ENCODE data around the gene CFAP73. TPM values are rescaled to one million over a fixed set of nuclear protein-coding genes. Genes with fewer than 3 reads are reported as not detected.

CFAP73 gene
- total and polyA plus RNA-seq, 2 experiments from 2014 or later, result 0.50 to 0.59 TPM

DNA sequence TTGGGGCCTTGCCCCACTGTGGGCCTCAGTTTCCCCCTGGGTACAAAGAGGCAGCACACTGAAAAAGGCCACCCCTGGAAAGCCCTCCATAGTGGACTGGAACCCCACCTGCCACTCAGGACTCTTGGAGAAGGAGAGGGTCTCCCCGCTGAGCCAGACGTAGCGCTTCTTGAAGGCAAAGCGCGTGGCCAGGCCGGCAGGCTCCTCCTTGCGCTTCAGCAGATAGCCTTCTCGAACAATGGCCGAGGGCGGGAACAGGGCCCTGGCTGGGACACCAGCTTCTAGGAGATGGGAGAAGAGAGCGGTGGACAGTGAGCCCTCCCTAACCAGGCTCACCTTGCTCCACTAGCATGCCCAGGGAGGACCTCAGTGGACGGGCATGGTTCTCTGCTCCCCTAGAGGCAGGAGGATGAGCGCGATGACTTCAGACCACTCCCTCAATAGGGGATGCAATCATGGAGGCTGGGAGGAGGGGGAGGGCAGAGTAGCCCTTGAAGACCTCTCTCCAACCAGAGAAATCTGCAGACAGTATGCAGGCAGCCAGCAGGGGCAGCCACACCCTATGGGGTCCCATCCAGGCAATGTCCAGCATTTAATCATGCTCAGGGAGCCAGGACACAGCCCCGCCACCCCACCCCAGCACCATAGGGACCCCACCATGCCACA lies 43.8 kb upstream of the CFAP73 start (continued):
- TF ChIP-seq, protein P1, sequence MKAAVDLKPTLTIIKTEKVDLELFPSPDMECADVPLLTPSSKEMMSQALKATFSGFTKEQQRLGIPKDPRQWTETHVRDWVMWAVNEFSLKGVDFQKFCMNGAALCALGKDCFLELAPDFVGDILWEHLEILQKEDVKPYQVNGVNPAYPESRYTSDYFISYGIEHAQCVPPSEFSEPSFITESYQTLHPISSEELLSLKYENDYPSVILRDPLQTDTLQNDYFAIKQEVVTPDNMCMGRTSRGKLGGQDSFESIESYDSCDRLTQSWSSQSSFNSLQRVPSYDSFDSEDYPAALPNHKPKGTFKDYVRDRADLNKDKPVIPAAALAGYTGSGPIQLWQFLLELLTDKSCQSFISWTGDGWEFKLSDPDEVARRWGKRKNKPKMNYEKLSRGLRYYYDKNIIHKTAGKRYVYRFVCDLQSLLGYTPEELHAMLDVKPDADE (IDR thresholded peaks at IDR 0.05), result no peak
- TF ChIP-seq, protein P2, sequence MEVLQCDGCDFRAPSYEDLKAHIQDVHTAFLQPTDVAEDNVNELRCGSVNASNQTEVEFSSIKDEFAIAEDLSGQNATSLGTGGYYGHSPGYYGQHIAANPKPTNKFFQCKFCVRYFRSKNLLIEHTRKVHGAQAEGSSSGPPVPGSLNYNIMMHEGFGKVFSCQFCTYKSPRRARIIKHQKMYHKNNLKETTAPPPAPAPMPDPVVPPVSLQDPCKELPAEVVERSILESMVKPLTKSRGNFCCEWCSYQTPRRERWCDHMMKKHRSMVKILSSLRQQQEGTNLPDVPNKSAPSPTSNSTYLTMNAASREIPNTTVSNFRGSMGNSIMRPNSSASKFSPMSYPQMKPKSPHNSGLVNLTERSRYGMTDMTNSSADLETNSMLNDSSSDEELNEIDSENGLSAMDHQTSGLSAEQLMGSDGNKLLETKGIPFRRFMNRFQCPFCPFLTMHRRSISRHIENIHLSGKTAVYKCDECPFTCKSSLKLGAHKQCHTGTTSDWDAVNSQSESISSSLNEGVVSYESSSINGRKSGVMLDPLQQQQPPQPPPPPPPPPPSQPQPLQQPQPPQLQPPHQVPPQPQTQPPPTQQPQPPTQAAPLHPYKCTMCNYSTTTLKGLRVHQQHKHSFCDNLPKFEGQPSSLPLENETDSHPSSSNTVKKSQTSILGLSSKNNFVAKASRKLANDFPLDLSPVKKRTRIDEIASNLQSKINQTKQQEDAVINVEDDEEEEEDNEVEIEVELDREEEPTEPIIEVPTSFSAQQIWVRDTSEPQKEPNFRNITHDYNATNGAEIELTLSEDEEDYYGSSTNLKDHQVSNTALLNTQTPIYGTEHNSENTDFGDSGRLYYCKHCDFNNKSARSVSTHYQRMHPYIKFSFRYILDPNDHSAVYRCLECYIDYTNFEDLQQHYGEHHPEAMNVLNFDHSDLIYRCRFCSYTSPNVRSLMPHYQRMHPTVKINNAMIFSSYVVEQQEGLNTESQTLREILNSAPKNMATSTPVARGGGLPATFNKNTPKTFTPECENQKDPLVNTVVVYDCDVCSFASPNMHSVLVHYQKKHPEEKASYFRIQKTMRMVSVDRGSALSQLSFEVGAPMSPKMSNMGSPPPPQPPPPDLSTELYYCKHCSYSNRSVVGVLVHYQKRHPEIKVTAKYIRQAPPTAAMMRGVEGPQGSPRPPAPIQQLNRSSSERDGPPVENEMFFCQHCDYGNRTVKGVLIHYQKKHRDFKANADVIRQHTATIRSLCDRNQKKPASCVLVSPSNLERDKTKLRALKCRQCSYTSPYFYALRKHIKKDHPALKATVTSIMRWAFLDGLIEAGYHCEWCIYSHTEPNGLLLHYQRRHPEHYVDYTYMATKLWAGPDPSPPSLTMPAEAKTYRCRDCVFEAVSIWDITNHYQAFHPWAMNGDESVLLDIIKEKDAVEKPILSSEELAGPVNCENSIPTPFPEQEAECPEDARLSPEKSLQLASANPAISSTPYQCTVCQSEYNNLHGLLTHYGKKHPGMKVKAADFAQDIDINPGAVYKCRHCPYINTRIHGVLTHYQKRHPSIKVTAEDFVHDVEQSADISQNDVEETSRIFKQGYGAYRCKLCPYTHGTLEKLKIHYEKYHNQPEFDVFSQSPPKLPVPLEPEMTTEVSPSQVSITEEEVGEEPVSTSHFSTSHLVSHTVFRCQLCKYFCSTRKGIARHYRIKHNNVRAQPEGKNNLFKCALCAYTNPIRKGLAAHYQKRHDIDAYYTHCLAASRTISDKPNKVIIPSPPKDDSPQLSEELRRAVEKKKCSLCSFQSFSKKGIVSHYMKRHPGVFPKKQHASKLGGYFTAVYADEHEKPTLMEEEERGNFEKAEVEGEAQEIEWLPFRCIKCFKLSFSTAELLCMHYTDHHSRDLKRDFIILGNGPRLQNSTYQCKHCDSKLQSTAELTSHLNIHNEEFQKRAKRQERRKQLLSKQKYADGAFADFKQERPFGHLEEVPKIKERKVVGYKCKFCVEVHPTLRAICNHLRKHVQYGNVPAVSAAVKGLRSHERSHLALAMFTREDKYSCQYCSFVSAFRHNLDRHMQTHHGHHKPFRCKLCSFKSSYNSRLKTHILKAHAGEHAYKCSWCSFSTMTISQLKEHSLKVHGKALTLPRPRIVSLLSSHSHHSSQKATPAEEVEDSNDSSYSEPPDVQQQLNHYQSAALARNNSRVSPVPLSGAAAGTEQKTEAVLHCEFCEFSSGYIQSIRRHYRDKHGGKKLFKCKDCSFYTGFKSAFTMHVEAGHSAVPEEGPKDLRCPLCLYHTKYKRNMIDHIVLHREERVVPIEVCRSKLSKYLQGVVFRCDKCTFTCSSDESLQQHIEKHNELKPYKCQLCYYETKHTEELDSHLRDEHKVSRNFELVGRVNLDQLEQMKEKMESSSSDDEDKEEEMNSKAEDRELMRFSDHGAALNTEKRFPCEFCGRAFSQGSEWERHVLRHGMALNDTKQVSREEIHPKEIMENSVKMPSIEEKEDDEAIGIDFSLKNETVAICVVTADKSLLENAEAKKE (CRISPR knock-in tag; IDR thresholded peaks at IDR 0.05), result no peak
- TF ChIP-seq STAT1 (IDR thresholded peaks at IDR 0.05; ENCODE audit: unreplicated experiment), result no peak
- TF ChIP-seq ZNF114 (CRISPR knock-in tag; IDR thresholded peaks at IDR 0.05), result no peak
- TF ChIP-seq EZH2 (IDR thresholded peaks at IDR 0.05; ENCODE audit: low read depth, unreplicated experiment), result no peak
- no peak for TF ChIP-seq JUNB (IDR thresholded peaks at IDR 0.05; ENCODE audit: unreplicated experiment)

DNA sequence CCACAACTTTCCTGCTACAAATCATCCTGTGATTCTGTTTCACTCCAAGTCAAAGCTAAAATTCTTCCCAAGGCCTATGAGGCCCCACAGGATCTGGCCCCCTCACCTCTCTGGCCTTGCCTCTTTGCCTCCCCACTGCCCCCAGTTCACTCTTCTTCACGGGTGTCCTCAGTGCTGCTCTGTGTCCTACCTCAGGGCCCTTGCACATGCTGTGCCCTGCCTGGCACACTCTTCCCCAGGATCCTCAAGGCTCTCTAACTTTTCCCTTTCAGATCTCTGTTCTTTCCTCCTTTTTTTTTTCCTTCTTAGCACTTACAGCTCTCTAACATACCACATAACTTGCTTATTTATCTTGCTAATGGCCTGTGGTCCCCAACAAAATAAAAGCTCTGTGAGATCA lies 43.2 kb upstream of the CFAP73 start:
- Mint-ChIP-seq H3K9me3 (no peaks in the 10 kb centered on the region), H3K36me3 (ENCODE audit: low read depth) (peaks cover 3% of the 10 kb centered on the region; the same call in 1 of the 3 replicates), H3K27me3 (ENCODE audit: insufficient read depth, low read depth, poor library complexity) (peaks cover 6% of the 10 kb centered on the region), H3K4me1 (no peaks in the 10 kb centered on the region; the same call in 2 of the 3 replicates), H3K27ac (no peak overlapping the region), H3K4me3 (no peak overlapping the region; the same call in 2 of the 3 replicates)
- Histone ChIP-seq H3K4me1 (ENCODE audit: insufficient read depth) (no peaks in the 10 kb centered on the region), H3K27ac (ENCODE audit: low read depth) (no peak overlapping the region), H4K20me1 (replicated peaks; ENCODE audit: insufficient read depth) (no peaks in the 10 kb centered on the region), H3K36me3 (ENCODE audit: insufficient read depth) (no peaks in the 10 kb centered on the region), H3K4me3 (no peak overlapping the region), H3K9me2 (ENCODE audit: insufficient read depth) (no peaks in the 10 kb centered on the region), H3K79me2 (replicated peaks; ENCODE audit: insufficient read depth) (no peaks in the 10 kb centered on the region), H3K27me3 (ENCODE audit: insufficient read depth) (no peaks in the 10 kb centered on the region), H3F3A (replicated peaks; ENCODE audit: low read depth) (no peaks in the 10 kb centered on the region), H3K4me2 (no peak overlapping the region), H2AFZ (no peak overlapping the region)
- ATAC-seq (no peak), DNase-seq (ENCODE audit: low spot score) (no peak)
- TF ChIP-seq CREB1 (CRISPR knock-in tag; IDR thresholded peaks at IDR 0.05; ENCODE audit: low read depth) (no peak), JUNB (IDR thresholded peaks at IDR 0.05; ENCODE audit: unreplicated experiment) (no peak), ZNF114 (CRISPR knock-in tag; IDR thresholded peaks at IDR 0.05) (no peak), EZH2phosphoT487 (IDR thresholded peaks at IDR 0.05; ENCODE audit: unreplicated experiment) (no peak), POLR2AphosphoS5 (IDR thresholded peaks at IDR 0.05; ENCODE audit: low read depth) (no peak), STAT1 (IDR thresholded peaks at IDR 0.05; ENCODE audit: unreplicated experiment) (no peak)
- TF ChIP-seq, protein P3, sequence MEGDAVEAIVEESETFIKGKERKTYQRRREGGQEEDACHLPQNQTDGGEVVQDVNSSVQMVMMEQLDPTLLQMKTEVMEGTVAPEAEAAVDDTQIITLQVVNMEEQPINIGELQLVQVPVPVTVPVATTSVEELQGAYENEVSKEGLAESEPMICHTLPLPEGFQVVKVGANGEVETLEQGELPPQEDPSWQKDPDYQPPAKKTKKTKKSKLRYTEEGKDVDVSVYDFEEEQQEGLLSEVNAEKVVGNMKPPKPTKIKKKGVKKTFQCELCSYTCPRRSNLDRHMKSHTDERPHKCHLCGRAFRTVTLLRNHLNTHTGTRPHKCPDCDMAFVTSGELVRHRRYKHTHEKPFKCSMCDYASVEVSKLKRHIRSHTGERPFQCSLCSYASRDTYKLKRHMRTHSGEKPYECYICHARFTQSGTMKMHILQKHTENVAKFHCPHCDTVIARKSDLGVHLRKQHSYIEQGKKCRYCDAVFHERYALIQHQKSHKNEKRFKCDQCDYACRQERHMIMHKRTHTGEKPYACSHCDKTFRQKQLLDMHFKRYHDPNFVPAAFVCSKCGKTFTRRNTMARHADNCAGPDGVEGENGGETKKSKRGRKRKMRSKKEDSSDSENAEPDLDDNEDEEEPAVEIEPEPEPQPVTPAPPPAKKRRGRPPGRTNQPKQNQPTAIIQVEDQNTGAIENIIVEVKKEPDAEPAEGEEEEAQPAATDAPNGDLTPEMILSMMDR (conservative IDR thresholded peaks at IDR 0.05; ENCODE audit: low read depth in 2 of 2), result no peak
